ENCODE measurements around the gene HCRTR1.

Gene HCRTR1

GRCh38 chr1:31600641-31601040 is 16.8 kb upstream of the HCRTR1 start:
- DNase-seq: no peak

- DNase-seq: no peak
These were observed 15.4 kb upstream of the HCRTR1 start for GRCh38 chr1:31602081-31602480.

GRCh38 chr1:31605908-31606427 is 11.5 kb upstream of the HCRTR1 start:
- no peak for DNase-seq

GRCh38 chr1:31607360-31607759 is 10.1 kb upstream of the HCRTR1 start:
- no peak for DNase-seq

- DNase-seq: no peak
These were observed 7.9 kb upstream of the HCRTR1 start for GRCh38 chr1:31609514-31610118.

GRCh38 chr1:31614414-31615005 is 3.0 kb upstream of the HCRTR1 start:
- DNase-seq: no peak

GRCh38 chr1:31615414-31615813 is 2.1 kb upstream of the HCRTR1 start:
- no peak for DNase-seq

GRCh38 chr1:31615939-31616338 is 1.6 kb upstream of the HCRTR1 start:
- no peak for DNase-seq

- no peak for DNase-seq
These were observed 642 bp downstream of the HCRTR1 start for GRCh38 chr1:31617916-31618746.

- DNase-seq: no peak
These were observed 1.7 kb downstream of the HCRTR1 start for GRCh38 chr1:31618916-31619846.

GRCh38 chr1:31620631-31621497 is 3.4 kb downstream of the HCRTR1 start:
- no peak for DNase-seq

GRCh38 chr1:31621498-31621820 is 4.0 kb downstream of the HCRTR1 start:
- DNase-seq: no peak

- no peak for DNase-seq
These were observed 4.6 kb downstream of the HCRTR1 start for GRCh38 chr1:31621847-31622730.

- no peak for DNase-seq
These were observed 5.9 kb downstream of the HCRTR1 start for GRCh38 chr1:31623365-31623764.

GRCh38 chr1:31624309-31624708 is 6.8 kb downstream of the HCRTR1 start:
- DNase-seq: no peak

- DNase-seq: no peak
These were observed 7.4 kb downstream of the HCRTR1 start for GRCh38 chr1:31624731-31625514.

GRCh38 chr1:31625561-31626222 is 8.2 kb downstream of the HCRTR1 start:
- DNase-seq: no peak

- DNase-seq: no peak
These were observed 9.0 kb downstream of the HCRTR1 start for GRCh38 chr1:31626223-31627207.

All from NCI-H1092 treated with DMSO at 0.1 percent for 48 hours (cell line).